ELF-1 (cell line): ENCODE data around the gene TAOK1.
"Not testable (repeated sequence)": the region's sequence is repeated elsewhere in the genome, so short reads cannot be mapped to it uniquely, and the experiment has no call there.

Experiments
- DNase-seq: peaks from one replicate; pipeline ENCODE4 v3.0.0-alpha.2; 2016; ENCODE audit warnings: low read depth, low spot score

Gene TAOK1

DNA sequence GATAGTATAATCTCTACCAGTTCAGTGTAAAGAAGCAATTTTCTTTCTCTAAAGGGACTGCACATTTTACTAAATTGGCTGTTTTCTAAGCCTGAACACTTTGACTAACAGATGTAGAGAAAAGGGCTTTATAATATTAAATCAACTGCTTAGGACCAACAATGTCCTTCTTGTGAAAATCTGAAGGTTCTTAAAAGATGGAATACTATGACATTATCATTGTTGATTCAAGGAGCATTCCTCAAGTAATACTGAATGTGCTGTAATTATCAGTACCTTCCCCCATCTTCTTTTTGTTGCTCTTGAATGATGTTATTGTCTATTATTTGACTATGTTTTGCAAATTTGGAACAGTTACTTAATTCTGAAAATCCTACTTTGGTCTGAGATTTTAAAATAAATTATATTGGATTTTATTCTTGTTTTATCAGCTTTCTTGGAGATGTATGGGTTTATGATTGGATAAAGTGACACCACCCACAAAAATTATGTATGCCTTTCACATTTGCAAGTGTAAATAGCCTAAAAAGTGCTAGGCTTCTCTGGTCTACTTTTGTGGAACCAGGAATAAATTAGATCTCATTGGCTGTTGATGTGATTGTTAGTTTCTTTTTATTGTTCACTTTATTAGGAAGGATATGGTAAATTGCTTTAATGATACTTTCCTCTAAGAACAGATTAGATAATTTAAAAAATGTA is 53.0 kb downstream of the TAOK1 start:
- DNase-seq = no peak

DNA sequence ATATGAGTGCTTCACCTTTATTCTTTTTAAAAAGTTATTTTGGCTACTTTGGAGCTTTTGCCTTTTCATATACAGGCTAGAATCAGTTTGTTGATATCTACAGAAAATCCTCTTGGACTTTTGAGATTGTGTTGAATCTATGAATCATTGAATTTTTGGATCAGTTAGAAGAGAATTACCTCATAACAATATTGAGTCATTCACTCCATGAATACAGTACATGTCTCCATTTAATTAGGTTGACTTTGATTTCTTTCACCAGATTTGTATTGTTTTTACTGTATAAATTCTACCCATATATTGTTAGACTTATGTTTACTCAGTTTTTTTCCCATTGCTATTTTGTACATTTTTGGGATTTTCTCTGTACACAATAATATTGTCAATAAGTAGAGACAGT is 54.4 kb downstream of the TAOK1 start:
- DNase-seq = no peak

DNA sequence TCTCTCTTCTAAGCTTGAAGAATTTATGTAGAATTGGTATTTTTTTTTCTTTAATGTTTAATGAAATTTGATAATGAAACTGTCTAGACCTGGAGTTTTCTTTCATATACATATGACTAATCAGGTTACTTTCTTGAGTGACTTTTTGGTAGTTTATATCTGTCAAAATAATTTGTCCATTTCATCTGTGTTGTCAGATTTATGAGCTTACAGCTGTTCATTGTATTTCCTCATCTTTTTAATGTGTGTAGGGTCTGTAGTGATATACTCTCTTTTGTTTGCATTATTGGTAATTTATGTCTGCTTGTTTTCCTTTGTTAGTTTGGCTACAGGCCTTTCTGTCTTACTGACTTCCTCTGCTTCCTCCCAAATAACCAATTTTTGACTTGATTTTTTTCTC is 55.7 kb downstream of the TAOK1 start:
- DNase-seq = no peak

- DNase-seq = no peak
Measured at GRCh38 chr17:29449865-29450671, 59.9 kb downstream of the TAOK1 start.

GRCh38 chr17:29451121-29451742 is 61.1 kb downstream of the TAOK1 start:
- no peak for DNase-seq

GRCh38 chr17:29458066-29458465 is 67.9 kb downstream of the TAOK1 start:
- no peak for DNase-seq

- DNase-seq = no peak
Measured at GRCh38 chr17:29461483-29462206, 71.5 kb downstream of the TAOK1 start.

GRCh38 chr17:29469276-29469675 is 79.1 kb downstream of the TAOK1 start:
- DNase-seq = no peak

- DNase-seq = not testable (repeated sequence)
Measured at GRCh38 chr17:29473437-29473836, 83.3 kb downstream of the TAOK1 start.

DNA sequence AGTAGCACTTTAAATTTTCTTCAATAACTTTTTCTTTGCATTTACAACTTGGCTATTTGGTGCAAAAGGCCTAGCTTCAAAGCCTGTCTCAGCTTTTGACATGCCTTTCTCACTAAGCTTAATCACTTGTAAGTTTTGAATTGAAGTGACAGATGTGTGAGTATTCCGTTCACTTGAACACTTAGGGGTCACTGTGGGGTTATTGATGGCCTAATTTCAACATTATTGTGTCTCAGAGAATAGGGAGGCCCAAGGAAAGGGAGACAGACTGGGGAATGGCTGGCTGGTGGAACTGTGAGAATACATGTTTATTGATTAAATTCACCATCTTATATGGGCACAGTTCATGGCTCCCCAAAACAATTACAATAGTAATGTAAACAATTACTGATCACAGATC is 84.1 kb downstream of the TAOK1 start:
- no peak for DNase-seq

GRCh38 chr17:29475891-29476290 is 85.7 kb downstream of the TAOK1 start:
- no peak for DNase-seq

DNA sequence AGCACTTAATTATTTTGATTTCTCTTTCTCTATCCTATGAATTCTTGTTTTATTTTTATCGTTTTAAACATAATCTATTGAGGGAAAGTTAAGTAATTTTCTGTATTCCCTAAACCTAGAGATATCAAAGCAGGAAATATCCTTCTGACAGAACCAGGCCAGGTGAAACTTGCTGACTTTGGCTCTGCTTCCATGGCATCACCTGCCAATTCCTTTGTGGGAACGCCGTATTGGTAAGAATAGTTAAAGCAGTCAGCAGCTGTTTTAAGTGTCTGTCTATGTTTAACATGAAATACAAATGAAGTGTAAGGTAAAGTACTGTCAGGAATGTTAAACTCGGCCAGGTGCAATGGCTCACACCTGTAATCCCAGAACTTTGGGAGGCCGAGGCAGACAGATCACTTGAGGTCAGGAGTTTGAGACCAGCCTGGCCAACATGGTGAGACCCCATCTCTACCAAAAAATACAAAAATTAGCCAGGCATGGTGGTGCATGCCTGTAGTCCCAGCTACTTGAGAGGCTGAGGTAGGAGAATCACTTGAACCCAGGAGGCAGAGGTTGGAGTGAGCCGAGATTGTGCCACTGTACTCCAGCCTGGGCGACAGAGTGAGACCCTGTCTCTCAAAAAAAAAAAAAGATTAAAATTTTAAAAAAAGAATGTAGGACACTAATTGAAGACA is 90.2 kb downstream of the TAOK1 start:
- DNase-seq = not testable (repeated sequence)

DNA sequence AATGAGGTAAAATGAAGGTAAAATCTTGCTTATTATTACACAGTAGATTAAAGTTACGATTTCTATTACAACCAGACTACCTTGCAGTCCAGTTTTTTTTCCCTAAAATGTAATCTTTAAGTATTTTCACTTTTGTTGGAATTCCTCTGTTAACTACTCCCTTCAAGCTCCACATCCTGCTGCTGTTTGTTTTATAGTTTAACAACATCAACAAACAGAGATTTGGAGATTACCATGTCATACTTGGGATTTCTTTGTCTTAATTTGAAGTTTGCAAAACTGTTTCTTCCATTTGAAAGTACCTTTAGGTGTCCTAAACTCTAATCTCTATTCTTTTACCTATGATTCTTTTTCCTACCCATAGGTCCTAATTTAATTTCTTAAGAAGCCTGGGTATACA is 93.3 kb downstream of the TAOK1 start:
- DNase-seq = no peak

DNA sequence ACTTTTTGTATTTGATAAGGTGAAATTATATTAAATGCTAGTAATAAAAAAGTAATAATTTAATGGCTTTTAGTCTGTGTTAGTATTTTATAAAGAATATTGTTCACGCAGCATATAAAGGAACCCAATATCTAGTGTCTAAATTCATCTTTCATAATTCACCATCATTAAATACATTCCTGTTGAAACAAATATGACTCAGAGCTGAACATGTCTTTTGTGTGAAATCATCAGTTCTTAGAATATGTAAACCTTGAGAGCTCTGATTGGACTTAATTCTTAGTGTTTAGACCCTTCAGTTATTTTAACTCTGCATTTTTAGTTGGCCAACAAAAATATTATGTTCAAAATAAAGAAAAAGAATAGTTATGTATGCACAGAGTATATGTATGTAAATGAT is 104.8 kb downstream of the TAOK1 start:
- no peak for DNase-seq

GRCh38 chr17:29504711-29505110 is 114.5 kb downstream of the TAOK1 start:
- DNase-seq = no peak

DNA sequence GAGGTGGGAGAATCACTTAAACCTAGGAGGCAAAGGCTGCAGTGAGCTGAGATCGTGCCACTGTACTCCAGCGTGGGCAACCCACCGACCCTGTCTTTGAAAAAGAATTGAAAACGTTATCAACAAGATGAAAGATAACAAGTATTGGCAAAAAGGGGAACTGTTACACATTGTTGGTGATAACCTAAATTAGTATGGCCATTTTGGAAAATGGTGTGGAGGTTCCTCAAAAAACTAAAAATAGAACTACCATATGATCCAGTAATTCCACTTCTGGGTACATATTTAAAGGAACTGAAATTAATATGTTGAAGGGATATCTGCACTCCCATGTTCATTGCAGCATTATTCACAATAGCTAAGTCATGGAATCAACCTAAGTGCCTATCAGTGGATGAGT is 115.7 kb downstream of the TAOK1 start:
- DNase-seq = no peak

DNA sequence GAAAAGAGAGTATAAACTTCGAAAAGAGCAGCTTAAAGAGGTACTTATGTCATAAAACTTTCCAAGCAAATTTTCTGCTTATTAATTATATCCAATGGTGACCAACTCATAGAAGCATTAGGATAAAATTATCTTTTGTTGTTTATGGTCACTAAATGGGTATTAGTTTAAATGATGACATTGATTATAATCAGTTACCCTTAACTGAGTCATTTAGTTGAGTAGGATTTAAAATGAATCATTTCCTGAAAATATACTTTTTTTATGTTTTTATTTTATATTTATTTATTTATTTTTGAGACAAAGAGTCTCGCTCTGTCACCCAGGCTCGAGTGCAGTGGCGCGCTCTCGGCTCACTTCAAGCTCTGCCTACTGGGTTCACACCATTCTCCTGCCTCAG is 120.8 kb downstream of the TAOK1 start:
- DNase-seq = no peak

DNA sequence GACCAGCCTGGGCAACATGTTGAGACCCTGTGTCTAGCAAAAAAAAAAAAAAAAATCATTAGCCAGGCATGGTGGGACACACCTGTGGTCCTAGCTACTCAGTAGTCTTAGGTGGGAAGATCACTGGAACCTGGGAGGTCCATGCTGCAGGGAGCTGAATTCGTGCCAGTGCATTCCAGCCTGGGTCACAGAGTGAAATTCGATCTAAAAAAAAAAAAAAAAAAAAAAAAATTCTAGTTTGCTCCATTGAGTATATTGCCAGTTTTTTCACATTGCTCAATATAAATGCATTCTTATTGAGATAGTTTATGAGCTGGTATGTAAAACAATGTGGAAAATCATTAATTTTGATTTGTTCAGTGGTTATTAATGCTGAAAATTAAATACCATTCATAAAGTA is 124.6 kb downstream of the TAOK1 start:
- no peak for DNase-seq

GRCh38 chr17:29518359-29518758 is 128.2 kb downstream of the TAOK1 start:
- DNase-seq = no peak

GRCh38 chr17:29524692-29525091 is 134.5 kb downstream of the TAOK1 start:
- no peak for DNase-seq

DNA sequence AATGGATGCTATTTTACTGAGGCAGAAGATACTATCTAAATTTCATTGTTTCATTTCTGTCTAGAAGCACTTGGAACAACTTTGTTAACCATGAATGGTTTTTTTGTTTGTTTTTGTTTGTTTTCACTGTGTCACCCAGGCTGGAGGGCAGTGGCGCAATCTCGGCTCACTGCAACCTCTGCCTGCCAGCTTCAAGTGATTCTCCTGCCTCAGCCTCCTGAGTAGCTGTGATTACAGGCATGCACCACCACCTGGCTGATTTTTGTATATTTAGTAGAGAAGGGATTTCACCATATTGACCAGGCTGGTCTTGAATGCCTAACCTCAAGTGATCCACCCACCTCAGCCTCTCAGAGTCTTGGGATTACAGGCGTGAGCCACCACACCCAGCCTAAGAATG is 136.2 kb downstream of the TAOK1 start:
- DNase-seq = no peak

DNA sequence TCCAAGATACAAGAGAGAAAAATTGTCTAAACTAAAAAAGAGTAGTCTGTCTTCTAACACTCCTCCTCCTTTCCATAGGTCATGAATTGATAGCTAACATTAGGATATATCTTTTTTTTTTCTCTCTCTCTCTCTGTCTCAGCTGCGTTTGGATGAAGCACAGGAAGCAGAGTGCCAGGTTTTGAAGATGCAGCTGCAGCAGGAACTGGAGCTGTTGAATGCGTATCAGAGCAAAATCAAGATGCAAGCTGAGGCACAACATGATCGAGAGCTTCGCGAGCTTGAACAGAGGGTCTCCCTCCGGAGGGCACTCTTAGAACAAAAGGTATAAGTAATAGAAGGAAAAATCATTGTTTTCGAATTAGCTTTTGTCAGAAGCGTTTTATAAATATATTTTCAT is 143.8 kb downstream of the TAOK1 start:
- DNase-seq = no peak
